Activated CD8-positive, alpha-beta memory T cell treated with anti-CD3 and anti-CD28 coated beads, Interleukin-2, amount 50 U/mL, for 48 hours (primary cell): Measurements from ENCODE around the gene CAMKK1.

Experiments used
- DNase-seq: peaks from one replicate; pipeline ENCODE4 v3.0.0-alpha.2; 2020

The CAMKK1 gene

DNA sequence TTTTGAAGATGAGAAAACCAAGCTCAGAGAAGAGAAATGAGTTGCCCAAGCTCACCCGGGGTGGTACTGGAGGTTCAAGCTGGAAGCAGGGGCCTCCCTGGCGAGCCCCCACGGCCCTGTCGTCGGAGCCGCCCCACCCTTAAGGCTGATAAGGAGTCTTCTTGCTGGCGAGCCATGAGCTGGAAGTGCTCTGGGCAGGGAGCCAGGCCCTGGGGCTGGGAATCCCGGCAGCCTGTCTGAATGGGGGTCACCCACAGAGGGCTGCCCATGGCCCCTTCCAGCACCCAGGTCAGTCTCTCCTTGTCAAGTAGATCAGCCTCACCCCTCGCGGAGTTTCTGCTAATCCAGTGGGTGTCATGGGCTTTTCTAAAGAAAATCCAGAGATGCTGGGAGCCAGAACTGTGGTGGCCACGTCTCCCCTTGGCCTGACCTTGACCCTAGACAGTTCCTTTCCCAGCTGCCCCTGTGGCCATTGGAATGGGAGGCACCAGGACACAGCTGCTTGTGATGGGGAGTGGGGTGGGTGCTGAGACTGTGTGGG is 24.6 kb upstream of the CAMKK1 start:
- no peak for DNase-seq

DNA sequence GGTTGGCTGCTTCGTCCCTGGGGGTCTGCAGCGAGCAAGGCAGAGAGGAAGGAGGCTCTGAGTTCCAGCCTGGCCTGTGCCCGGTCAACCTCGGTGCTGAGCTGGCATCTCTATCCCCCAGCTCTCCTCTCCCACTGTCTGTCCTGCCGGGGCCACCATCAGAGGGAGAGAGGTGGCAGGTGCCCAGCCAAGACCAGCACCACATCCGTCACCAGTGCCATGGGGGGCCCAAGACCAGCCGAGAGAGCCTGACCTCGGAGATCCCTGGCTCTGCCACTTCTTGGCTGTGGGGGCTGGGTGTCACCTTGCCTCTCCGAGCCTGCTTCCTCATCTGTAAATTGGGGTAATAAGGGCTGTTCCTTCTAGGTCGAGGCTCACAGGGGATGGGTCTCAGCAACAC is 24.0 kb upstream of the CAMKK1 start:
- no peak for DNase-seq

DNA sequence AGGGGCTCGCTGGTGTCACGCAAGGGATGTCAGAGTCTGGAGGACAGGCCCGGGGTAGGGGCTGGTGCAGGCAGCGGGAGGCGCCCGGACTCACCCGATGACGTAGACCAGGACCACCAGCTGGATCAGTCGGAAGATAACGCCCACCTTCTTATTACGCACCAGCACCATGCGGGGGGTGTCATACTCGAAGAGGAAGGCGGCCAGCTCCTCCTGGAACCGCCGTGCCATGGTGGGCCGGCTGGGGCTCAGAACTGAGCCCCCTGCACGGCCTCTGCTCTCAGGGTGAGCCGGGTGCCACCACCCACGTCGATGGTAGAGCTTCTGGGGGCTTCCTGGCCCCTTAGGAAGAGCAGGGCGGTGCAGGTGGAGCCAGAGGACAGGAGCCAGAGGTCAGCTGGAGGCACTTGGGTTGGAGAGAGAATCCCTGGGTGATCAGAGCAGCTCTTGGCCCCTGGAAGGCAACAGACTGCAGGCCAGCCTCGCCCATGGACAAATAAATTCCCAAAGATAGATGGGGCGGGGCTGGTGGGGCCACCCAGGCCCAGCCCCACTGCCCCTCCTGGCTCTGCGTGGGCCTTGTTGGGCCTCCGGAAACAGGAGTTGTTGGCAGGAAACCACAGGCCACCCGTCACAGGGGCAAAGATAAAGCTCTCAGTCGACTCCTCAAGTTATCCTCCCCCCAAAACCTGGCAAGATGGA is 23.3 kb upstream of the CAMKK1 start, which contains the start of gene P2RX1:
Gene P2RX1 (minus strand): TSS at position 471 of the 702 bp plus-strand sequence. CDS start 240 bp downstream, at position 231.
- DNase-seq: peak; percentile 73

DNA sequence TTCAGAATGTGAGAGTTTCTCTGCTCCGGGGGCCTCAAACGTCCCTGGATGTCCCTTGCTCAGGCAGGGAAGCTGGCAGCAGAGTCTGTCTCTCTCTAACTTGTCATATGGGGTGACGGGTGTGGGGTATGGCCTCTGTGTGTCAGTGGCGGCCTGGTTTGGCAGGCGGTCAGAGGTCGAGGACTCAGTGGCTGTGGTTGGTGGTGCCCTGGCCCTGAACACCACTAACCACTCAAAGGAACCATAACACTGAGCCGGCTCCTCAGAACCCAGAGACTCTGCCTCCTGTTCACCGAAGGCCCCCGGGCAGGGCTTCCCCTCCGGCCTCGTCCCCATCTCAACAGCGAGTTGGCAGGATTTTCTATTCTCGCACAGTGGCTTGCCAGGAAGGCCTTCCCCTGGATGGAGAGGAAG is 22.7 kb upstream of the CAMKK1 start:
- no peak for DNase-seq

DNA sequence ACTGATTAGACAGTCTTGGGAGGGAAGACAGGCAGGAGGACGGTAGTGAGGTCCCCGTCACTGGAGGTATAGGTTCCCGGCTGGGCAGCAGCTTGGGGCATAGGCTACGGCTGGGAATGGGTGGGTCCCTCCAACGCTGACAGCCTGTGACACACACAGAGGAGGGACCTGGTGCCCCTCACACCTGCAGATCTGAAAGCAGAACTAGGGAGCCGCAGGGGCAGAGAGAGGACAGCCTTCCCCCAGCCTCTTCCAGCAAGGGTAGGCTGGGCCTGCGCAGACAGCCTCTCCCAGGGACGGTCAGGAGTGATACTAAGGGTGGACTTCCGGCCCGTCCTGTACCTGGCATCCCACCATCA is 21.4 kb upstream of the CAMKK1 start:
- no peak for DNase-seq

DNA sequence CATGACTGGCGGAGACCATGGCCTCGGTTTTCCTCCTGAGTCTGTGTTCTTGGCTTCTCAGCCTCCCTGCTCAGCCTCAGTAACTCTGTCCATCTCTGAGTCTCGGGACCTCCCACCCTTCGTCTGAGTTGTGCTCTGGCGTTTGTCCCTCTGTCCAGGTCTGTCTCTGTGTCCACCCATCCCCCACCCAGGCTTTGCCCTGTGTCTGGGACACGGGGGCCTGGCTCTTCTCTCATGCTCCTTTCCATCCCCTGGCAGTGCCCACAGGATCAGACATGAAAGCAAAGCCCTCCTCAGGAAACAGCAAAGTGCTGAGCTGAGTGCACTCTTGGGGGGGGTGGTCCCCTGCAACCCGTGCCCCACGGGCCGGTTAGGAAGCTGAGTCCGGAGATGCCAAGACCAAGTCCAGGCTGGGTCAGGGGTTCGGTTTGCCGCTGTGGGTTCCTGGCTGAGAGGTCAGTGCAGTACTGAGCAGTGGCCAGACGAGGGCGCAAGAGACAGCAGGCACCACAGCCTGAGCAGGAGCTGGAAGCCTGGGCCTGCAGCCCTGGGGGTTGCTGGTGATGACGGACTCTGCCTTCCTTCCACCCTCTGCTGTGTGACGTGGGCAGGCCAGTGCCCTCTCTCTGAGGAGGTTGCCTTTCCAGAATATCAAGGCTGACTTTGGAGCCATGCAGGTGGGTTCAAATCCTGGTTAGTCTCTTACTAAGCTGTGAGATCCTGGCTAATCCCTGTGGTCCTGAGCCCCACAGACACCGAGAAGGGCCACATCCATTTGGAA is 20.9 kb upstream of the CAMKK1 start:
- DNase-seq: peak; percentile 94

DNA sequence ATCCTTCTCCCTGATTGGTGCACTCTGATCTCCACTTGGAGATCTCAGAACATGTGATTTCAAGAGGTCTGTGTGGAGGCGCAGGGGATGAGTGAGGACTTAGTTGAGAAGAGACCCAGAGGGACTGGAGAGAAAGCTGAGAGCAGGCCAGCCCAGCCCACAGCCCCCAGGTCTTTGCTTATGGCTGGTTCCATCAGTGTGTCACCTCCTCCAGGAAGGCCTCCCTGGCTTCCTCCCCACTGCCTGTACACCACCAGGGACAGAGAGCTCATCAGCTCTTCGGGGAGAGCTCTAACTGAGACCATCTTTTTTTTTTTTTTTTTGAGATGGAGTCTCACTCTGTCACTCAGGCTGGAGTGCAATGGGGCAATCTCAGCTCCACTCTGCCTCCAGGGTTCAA is 20.0 kb upstream of the CAMKK1 start:
- DNase-seq: no peak

DNA sequence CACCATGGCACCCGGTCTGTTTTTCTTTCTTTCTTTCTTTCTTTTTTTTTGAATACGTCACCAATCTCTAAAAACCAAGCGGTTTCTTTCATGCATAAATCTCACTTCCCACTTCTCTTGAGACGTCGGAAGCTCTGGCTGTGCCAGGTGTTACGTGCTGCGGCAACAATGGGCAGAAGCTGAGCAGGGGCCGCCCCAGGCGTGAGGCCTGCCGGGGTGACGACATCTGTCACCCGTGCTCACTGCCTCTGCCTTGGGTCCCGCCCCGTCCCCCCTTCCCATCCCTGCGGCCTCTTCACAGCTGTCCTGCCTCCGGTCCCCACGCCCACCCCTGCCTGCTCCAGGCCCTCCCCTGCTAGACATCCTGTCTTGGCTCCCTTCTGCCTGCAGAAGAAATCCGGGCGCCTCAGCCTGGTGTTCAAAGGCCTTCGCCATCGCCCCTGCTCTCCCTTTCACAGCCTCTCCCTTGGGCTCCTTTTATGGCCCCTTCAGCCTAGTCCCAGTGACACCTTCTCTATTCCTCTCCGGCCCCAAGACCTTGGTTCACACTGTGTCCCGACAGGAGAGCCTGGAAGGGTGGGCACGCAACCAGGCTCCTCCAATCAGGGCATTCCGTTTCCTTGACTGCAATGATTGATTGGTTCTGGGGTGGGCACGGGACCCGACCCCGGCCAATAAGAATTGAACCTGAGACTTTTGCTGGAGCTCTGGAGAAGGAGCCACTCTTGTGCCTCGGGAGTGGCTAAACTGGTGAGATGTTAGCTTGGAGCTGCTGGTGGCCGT is 18.6 kb upstream of the CAMKK1 start:
- DNase-seq: peak; percentile 82

DNA sequence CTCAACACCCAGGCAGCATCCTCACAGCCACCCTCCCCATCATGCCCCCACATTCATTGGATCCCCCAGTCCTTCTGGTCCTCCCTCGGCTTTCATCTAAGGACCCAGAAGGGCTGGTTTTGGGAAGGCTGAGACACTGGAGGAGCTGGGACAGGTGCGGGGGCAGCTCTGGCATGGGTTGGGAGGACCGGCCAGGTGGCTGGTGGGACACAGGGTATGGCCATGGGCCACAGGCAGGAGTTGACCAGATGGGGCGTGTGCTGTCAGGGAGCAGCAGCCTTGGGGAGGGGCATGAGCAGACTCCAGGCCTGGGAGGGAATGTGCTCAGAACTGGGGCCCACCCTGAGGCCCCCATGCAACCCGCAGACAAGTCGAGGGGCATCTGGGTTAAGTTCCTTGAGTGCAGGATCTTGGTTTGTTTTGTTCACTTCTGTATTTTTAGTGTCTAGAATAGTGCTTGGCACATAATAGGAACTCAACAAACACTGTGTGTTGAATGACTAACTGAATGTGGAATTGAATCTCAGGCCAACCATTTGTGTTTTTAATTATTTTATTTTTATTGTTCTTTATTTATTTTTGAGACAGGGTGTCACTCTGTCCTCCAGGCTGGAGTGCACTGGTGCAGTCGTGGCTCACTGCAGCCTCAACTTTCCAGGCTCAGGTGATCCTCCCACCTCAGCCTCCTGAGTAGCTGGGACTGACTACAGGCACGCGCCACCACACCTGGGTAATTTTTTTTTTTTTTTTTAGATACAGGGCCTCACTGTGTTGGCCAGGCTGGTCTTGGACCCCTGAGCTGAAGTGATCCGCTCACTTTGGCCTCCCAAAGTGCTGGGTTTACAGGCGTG is 17.8 kb upstream of the CAMKK1 start:
- DNase-seq: no peak

DNA sequence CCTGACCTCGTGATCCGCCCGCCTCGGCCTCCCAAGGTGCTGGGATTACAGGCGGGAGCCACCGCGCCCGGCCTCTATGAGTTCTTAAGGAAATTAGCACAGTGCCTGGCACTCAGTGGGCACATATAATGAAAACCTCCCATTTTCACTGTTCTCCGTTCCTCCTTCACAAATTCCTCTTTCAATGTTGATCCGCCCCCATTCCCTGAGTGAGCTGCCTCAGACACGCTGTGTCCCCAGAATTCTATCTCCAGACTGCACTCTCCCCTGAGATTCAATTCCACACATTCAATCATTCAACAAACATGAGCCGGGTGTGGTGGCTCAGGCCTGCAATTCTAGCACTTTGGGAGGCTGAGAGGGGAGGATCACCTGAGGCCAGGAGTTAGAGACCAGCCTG is 16.4 kb upstream of the CAMKK1 start:
- no peak for DNase-seq

DNA sequence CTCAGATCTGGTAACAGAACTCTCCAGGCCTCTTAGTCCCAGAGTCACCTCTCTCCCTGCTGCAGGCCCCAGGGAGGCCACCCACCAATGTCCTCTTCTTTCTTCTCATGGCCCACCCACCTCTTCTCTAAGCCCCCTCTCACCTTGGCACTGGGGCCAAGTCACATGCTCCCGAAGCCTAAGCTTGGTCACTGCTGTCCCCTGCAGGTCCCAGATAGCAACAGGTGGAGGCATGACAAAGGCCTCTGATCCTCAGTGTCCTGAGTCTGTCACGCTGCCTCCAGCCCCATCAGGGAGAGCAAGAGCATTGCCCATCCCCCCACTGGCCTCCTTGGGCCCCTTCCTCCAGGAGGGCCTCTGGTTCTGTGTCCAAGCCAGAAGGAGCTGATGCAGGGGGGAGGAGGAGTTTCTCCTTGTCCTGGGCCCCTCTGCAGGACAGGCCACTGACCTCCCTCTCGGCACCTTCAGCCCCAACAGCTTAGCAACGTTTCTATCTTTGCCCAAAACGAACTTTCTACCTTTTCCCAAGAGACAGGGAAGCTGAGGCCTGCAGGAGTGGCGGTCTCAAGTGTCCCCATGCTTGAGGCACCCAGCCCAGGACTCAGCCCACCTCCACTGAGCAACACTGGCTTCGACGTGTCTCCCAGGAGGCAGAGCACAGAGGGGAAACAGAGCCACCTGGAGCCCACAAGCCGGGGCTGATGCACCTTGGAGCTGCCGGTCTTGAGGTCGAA is 14.8 kb upstream of the CAMKK1 start:
- DNase-seq: no peak

DNA sequence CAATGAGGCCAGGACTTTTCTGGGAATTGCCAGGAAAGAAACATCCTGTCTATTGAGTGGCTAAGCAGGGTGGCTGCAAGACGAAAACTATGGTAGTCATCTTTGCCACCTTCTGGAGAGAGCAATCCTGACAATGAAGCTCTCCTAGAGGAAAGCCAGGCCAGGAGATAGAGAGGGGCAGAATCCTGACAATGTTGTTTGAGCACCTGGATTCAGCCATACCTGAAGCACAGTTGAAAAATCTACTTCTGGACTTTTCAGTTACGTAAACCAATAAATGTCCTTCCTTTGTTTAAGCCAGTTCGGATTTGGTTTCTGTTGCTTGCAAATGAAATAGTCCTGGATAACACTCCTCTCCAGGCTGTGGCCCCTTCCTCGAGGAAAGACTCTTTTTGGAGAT is 14.0 kb upstream of the CAMKK1 start:
- no peak for DNase-seq

DNA sequence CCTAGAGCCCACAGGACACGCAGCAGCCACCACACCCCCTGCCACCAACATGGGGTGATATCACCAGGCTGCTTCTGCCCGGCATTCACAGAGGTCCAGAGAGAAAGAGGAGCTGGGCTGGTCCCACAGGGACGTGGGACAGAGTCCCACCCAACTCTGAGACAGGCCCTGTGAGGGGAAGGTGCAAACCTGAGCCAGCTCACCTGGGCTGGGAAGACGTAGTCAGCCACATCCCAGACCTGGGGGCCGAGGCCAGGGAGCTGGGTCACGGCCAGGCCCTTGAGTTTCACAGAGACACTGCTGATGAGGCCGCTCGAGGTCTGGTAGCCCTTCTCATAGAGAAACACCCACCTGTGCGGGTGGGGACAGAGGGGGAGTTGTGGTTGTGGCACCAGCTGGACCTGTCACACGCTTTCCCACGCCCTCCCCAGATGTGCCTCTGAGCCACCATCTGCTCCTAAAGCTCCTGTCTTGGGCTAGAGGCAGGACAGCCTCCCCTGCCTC is 12.2 kb upstream of the CAMKK1 start:
- DNase-seq: no peak

DNA sequence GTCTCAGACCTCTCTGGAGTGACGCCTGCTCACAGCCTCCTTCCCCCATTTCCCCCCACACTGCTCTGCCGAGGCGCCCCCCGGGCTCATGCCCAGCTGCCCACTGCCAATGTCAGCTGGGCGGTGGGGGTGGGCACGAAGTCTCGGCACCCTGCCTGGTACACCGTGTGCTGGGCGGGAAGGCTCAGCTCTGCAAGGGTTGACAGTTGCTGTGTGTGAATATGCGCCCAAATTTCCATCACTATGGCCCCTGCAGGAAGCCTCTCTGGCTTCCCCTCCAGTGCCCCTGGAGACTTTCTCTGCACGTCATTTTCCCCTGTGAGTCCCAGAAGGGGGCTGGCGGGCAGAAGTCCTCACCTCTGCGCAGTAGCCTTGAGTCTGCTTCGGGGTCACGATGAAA is 11.6 kb upstream of the CAMKK1 start:
- no peak for DNase-seq

DNA sequence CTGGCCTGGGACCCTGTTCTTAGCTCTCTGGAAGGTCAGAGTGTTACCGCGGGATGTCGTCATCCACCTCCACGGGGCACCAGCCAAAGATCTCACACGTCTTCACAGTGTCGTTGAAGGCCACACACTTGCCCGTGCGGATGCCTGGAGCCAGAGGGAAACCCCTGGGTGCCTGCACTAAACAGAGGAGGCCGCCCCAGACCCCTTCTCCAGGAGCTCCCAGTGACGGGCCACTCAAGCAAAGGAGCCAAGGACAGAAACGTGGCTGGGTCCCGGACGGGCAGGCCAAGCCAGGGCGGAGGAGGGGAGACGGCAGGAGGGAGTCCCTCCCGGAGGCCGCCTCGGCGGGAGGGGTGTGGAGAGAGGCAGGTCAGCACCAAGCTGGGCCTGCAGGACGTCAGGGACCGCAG is 11.0 kb upstream of the CAMKK1 start:
- DNase-seq: no peak

DNA sequence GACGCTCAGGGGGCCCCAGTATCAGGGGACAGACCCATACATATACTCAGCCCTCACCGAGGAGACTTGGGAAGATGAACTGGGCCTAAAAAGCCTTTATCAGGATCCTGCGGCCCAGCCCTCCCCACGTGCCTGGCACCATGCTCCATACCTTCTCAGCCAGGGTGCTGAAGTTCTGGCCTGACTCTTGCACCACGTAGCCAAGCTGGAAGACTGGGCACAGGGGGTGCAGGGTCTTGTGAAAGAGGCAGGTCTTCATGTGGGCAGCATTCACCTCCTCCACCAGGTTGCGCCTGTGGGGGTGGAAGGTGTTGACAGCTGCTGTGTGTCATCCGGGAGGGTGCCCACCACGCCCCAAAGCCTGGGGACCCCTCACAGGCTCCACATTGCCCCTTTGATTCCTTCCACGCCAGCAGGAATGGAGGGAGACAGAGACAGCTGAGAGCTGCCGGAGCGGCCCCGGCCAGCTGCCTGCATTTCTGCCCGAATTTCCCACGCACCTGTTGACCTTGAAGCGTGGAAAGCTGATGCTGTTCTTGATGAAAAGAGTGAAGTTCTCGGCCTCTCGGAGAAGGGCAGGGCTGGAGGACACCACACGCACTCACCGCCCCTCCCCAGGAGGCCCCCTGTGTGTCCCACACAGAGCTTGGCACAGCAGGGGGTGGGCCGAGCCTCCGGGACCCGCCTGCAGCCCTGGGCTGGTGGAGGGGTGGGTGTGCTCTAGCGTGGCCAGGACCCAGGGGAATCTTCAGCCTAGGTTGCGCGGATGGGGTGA is 10.4 kb upstream of the CAMKK1 start:
- no peak for DNase-seq

DNA sequence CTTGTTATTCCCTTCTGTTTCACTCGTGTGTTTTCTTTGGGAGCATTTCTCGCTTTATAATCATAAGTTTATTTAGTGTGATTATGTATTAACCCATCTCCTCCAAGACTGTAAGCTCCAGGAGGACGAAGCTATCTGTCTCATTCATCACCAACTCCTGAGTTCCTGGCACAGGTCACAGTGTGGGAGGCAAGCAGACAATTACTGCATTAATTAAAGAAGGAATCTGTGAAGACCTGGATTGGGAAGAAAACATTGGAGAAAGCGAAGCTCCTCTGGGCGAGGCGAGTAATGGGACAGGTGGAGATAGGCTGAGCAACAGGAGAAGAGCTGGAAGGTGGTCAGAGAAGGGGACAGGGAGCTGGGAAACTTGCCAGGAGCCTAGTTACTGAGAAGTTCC is 7.8 kb upstream of the CAMKK1 start:
- DNase-seq: no peak

DNA sequence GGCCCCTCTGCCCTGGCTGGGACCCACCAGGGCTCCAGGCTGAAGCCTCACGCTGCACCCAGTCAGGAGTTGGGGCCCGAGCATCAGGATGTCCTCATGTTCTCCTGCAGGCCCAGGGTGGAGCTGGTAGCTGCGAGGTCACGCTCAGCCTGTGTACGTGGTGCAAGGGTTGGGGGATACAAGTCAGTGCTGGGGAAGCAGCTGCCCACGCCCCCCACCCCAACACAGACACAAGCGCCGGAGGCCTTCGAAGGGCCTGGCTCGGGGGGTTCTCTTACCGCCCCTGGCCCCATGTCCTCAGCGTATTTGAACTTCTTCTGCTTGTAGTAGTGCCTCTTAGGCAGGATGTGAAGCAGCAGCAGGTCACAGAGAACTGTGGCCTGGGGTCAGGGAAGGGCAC is 4.9 kb upstream of the CAMKK1 start:
- no peak for DNase-seq

DNA sequence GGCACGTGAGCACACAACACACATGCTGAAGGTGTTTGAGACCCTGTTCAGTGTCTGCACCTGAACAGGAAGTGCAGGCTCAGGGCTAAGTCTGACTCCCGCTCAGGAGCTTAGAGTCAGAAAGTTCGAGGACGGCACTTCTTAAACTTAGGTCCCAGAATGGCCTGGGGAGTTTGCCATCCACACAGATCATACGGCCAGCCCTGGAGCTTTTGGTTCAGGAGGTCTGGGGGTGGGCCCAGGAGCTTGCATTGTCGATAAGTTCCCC is 4.0 kb upstream of the CAMKK1 start:
- DNase-seq: no peak

DNA sequence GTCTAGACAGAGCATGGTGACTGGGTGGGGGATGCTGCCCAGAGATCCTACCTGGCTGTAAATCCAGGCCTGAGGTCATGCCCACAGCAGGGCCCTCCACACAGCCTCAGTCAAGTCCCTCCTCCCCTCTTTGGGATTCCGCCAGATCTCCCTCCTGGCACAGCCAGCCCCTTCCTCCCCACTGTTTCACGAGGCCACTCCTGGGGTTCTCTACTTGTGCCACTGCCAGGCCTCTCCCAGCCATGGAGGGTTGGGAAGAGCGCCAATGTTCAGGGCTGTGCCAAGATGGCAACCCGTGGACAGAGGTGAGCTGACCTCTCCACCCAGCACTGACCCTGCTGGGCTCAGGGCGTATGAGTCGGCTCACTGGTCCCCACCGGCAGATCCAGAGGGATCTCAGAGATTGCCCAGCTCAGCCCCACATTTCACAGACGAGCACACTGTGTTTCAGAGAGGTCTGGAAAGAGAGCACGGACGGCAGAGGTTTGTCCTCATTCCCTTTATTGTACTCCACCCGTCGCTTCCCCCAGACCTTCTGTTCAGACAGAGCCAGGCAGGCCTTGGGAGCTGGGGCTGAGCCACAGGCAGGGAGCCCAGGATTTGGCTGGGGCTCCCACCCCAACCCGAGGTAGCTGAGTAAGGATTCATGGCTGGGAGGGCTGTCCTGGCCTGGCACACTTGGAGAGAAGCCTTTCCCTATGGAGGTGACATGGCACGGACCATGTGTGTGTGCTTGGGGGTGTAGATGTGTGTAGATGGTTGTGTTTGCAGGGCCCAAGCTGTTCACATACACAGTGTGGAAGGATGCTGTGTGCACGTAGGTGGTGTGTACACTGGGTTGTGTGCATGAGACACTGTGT is 3.5 kb upstream of the CAMKK1 start:
- DNase-seq: no peak
